Activated naive CD4-positive, alpha-beta T cell treated with anti-CD3 and anti-CD28 coated beads, Interleukin-2, amount 10 ng/mL, durations not matched to agents 7 days and 5 days (primary cell): ENCODE results near the gene GALP.
"Not testable (repeated sequence)": the region's sequence is repeated elsewhere in the genome, so short reads cannot be mapped to it uniquely, and the experiment has no call there.

Experiments
- CTCF ChIA-PET: fragments of 350-600 bp; sonication (Branson Sonifier 250); formaldehyde crosslinking; loops from one replicate; lab custom pipeline; 2021; ENCODE audit warnings: antibody characterized with exemption; lab: Charles Lee
- DNase-seq: peaks from one replicate; pipeline ENCODE4 v3.0.0-alpha.2; 2020
- H3K27ac Mint-ChIP-seq: one replicate; pipeline ENCODE4 v1.8.0; 2021; ENCODE audit warnings: mild to moderate bottlenecking, moderate library complexity, mixed read lengths
- H3K27me3 Mint-ChIP-seq: one replicate; pipeline ENCODE4 v1.8.0; 2021; ENCODE audit warnings: mild to moderate bottlenecking, mixed read lengths
- H3K36me3 Mint-ChIP-seq: one replicate; pipeline ENCODE4 v1.8.0; 2021; ENCODE audit warnings: mixed read lengths
- H3K4me1 Mint-ChIP-seq: one replicate; pipeline ENCODE4 v1.8.0; 2021; ENCODE audit warnings: mixed read lengths
- H3K4me3 Mint-ChIP-seq: one replicate; pipeline ENCODE4 v1.8.0; 2021; ENCODE audit warnings: mild to moderate bottlenecking, moderate library complexity, mixed read lengths
- H3K9me3 Mint-ChIP-seq: one replicate; pipeline ENCODE4 v1.8.0; 2021; ENCODE audit warnings: mixed read lengths

Gene GALP

GRCh38 chr19:56177564-56178243, 1.9 kb downstream of the GALP start:
- H3K36me3 Mint-ChIP-seq = no peaks in the 10 kb centered on the region
- H3K4me1 Mint-ChIP-seq = no peaks in the 10 kb centered on the region
- CTCF ChIA-PET = interaction anchor here (2.1 kb wide), 1 partner anchor 97 kb away, joined by 5 read pairs; no protein-coding TSS in a partner anchor
- peaks cover 4% of the 10 kb centered on the region for H3K27me3 Mint-ChIP-seq
- DNase-seq = no peak
- no peak overlapping the region for H3K4me3 Mint-ChIP-seq
- no peaks in the 10 kb centered on the region for H3K9me3 Mint-ChIP-seq
- no peak overlapping the region for H3K27ac Mint-ChIP-seq

GRCh38 chr19:56189785-56190184, 14.0 kb downstream of the GALP start:
- CTCF ChIA-PET = no interaction called here
- peaks cover 6% of the 10 kb centered on the region for H3K4me1 Mint-ChIP-seq
- H3K4me3 Mint-ChIP-seq = no peak overlapping the region
- H3K36me3 Mint-ChIP-seq = no peaks in the 10 kb centered on the region
- H3K9me3 Mint-ChIP-seq = no peaks in the 10 kb centered on the region
- no peak for DNase-seq
- H3K27me3 Mint-ChIP-seq = no peaks in the 10 kb centered on the region
- H3K27ac Mint-ChIP-seq = no peak overlapping the region

GRCh38 chr19:56191115-56191514, 15.3 kb downstream of the GALP start:
- no peaks in the 10 kb centered on the region for H3K36me3 Mint-ChIP-seq
- CTCF ChIA-PET = no interaction called here
- H3K9me3 Mint-ChIP-seq = no peaks in the 10 kb centered on the region
- DNase-seq = no peak
- H3K27ac Mint-ChIP-seq = no peak overlapping the region
- H3K27me3 Mint-ChIP-seq = no peaks in the 10 kb centered on the region
- no peak overlapping the region for H3K4me3 Mint-ChIP-seq
- H3K4me1 Mint-ChIP-seq = no peaks in the 10 kb centered on the region

GRCh38 chr19:56191711-56192110, 15.9 kb downstream of the GALP start:
- Mint-ChIP-seq H3K9me3 (no peaks in the 10 kb centered on the region), H3K27ac (no peak overlapping the region), H3K36me3 (no peaks in the 10 kb centered on the region), H3K27me3 (no peaks in the 10 kb centered on the region), H3K4me3 (no peak overlapping the region), H3K4me1 (no peaks in the 10 kb centered on the region)
- CTCF ChIA-PET = interaction anchor here (1.5 kb wide), 1 partner anchor 61 kb away, joined by 4 read pairs; no protein-coding TSS in a partner anchor
- no peak for DNase-seq

GRCh38 chr19:56193981-56194640, 18.3 kb downstream of the GALP start:
- no peak for DNase-seq
- no peaks in the 10 kb centered on the region for H3K4me1 Mint-ChIP-seq
- no peaks in the 10 kb centered on the region for H3K36me3 Mint-ChIP-seq
- CTCF ChIA-PET = interaction anchor here (0.7 kb wide), 1 partner anchor 561 kb away, joined by 3 read pairs; no protein-coding TSS in a partner anchor
- H3K27ac Mint-ChIP-seq = no peak overlapping the region
- H3K4me3 Mint-ChIP-seq = no peak overlapping the region
- no peaks in the 10 kb centered on the region for H3K27me3 Mint-ChIP-seq
- H3K9me3 Mint-ChIP-seq = no peaks in the 10 kb centered on the region

GRCh38 chr19:56197646-56198045, 21.8 kb downstream of the GALP start, which contains the start of gene ZSCAN5B:
Gene ZSCAN5B (minus strand): TSS chr19:56197783. CDS start chr19:56193052, 4,731 bp downstream.
- DNase-seq, H3K27ac Mint-ChIP-seq, H3K4me1 Mint-ChIP-seq, CTCF ChIA-PET, H3K4me3 Mint-ChIP-seq, H3K9me3 Mint-ChIP-seq, H3K27me3 Mint-ChIP-seq, H3K36me3 Mint-ChIP-seq: not testable (repeated sequence)

DNA sequence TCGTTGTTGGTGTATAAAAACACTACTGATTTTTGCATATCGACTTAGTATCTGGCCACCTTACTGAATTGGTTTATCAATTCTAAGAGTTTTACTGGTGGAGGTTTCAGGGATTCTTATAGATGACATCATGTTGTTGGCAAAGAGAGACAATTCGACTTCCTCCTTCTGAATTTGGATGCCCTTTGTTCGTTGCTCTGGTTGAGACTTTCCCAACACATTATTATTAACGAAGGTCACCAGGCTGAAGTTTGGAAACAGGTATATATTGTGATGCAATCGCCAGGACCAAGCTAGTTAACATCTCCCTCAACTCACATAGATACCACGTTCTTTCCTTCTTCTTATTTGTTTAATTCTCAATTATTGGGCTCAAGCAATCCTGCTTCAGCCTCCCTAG, 23.9 kb downstream of the GALP start:
- CTCF ChIA-PET = no interaction called here
- DNase-seq = no peak
- H3K9me3 Mint-ChIP-seq = no peaks in the 10 kb centered on the region
- H3K27me3 Mint-ChIP-seq = peaks cover 4% of the 10 kb centered on the region
- no peak overlapping the region for H3K27ac Mint-ChIP-seq
- H3K4me3 Mint-ChIP-seq = no peak overlapping the region
- H3K36me3 Mint-ChIP-seq = no peaks in the 10 kb centered on the region
- H3K4me1 Mint-ChIP-seq = no peaks in the 10 kb centered on the region

- no peaks in the 10 kb centered on the region for H3K4me1 Mint-ChIP-seq
- CTCF ChIA-PET = no interaction called here
- H3K9me3 Mint-ChIP-seq = no peaks in the 10 kb centered on the region
- H3K27me3 Mint-ChIP-seq = peaks cover 5% of the 10 kb centered on the region
- no peaks in the 10 kb centered on the region for H3K36me3 Mint-ChIP-seq
- no peak for DNase-seq
- no peak within 1 kb of the TSS for H3K4me3 Mint-ChIP-seq
- no peak within 1 kb of the TSS for H3K27ac Mint-ChIP-seq
Measured at GRCh38 chr19:56201973-56202372, 26.2 kb downstream of the GALP start, which contains the start of gene ZSCAN5C. Gene ZSCAN5C (plus strand): TSS chr19:56202273. CDS start chr19:56205914, 3,641 bp downstream.

GRCh38 chr19:56207581-56207980, 31.8 kb downstream of the GALP start:
- CTCF ChIA-PET, H3K27ac Mint-ChIP-seq, H3K27me3 Mint-ChIP-seq, H3K4me1 Mint-ChIP-seq, H3K4me3 Mint-ChIP-seq, H3K36me3 Mint-ChIP-seq, DNase-seq, H3K9me3 Mint-ChIP-seq: not testable (repeated sequence)

DNA sequence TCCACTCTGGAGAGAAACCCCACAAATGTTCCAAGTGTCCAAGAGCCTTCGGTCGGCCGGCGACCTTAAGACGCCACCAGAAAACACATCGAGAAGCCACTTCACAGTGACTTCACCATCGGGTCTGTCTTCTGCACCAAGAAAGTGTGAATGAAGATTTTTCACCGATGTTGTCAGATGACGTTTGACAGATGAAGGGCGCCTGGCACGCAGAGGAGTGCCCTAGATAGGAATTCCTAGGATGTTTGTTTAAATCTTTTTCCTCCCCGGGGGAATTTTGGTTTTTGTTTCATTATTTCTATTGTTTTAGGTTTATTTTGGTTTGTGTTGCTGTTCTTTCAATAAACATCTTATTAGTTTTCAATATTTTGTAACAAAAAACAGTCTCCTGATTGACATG, 33.3 kb downstream of the GALP start:
- Mint-ChIP-seq H3K27me3 (peaks cover 3% of the 10 kb centered on the region), H3K4me3 (no peak overlapping the region), H3K27ac (no peak overlapping the region), H3K9me3 (no peaks in the 10 kb centered on the region), H3K4me1 (no peaks in the 10 kb centered on the region), H3K36me3 (no peaks in the 10 kb centered on the region)
- CTCF ChIA-PET = no interaction called here
- no peak for DNase-seq

DNA sequence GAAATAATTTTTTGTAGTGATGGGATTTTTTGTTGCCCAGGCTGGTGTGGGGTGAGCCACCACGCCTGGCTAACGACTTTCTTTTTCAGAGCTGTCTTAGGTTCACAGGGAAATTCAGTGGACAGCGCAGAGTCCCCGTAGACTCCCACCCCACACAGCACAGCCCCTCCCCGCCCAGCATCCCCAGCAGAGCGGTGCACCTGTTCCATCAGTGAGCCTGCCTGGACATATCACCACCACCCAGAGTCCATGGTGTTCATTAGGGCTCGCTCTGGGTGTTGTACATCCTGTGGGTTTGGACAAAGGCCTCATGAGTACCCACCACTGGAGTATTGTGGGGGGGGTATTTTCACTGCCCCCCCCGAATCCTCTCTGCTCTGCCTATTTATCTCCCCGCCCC, 34.2 kb downstream of the GALP start:
- H3K4me3 Mint-ChIP-seq, DNase-seq, H3K9me3 Mint-ChIP-seq, CTCF ChIA-PET, H3K27ac Mint-ChIP-seq, H3K27me3 Mint-ChIP-seq, H3K36me3 Mint-ChIP-seq, H3K4me1 Mint-ChIP-seq: not testable (repeated sequence)

GRCh38 chr19:56211718-56212117, 35.9 kb downstream of the GALP start:
- Mint-ChIP-seq H3K4me1 (peaks cover under 1% of the 10 kb centered on the region), H3K9me3 (no peaks in the 10 kb centered on the region), H3K27ac (no peak overlapping the region), H3K27me3 (peaks cover 16% of the 10 kb centered on the region), H3K4me3 (no peak overlapping the region), H3K36me3 (no peaks in the 10 kb centered on the region)
- CTCF ChIA-PET = no interaction called here
- DNase-seq = no peak

DNA sequence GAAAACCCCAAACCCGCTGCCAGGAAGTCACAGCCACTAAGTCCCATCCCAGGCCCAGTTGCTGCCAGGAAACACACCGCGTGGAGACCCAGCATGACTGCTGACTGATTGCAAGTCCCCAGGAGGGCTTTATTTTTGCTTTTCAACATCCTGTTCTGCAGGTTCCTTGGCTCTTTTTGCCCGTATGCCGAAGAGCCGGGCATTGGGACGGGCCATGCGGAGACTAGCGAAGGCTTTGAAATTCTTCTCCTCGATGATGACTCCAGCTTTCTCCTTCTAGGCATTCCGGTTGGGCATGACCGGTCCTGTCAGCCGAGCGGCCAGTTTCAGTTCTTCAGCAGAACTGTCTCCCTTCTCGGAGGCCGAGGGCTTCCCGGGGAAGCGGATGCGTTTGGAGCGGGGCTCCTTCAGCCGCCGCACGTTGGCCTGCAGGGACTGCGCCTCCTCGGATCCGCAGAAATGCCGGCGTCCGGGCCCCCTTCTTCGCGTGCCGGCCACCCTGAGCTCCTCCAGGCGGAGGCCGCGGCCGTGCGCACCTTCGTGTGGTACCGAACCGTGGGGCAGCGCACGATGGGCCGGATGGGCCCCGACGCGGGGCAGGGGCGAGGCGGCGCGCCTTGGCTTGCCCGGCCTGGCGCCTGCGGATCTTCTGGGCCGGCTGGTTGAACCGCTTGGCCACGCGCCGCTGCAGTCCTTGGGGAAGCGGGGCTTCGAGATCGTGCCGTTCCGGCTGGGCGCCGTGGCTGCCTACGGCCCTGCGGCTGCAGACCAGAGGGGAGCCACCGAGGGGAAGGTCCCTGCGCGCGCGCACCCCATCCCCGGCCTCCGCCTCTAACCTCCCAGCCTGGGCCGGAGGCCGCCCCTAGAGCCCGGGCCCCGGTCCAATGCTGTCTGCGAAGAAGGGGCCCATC, 41.5 kb downstream of the GALP start:
- CTCF ChIA-PET = no interaction called here
- Mint-ChIP-seq H3K9me3 (no peaks in the 10 kb centered on the region), H3K27me3 (peaks cover 33% of the 10 kb centered on the region), H3K4me1 (peaks cover 8% of the 10 kb centered on the region), H3K4me3 (peak overlapping the region; percentile 44), H3K27ac (no peak overlapping the region), H3K36me3 (no peaks in the 10 kb centered on the region)
- DNase-seq = peak; percentile 32

DNA sequence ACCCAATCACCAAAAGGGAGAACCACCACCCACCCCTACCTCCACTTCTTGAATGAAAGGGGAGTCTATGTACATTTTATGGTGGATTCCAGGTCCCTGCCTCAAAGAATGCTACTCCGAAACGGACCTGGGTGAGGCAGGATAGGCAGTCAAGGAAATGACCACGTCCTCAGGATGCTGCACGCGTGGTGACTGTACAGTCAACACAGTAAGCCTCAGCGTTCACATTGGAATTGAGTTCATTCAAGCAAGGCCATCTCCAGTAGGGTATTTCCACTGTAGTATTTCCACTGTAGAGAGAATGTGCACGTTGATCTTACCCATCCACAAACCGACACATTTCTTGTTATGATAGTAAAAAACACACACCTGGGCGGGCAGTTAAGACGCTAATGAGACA, 43.2 kb downstream of the GALP start:
- Mint-ChIP-seq H3K4me3 (no peak overlapping the region), H3K27me3 (peaks cover 33% of the 10 kb centered on the region), H3K27ac (no peak overlapping the region), H3K36me3 (no peaks in the 10 kb centered on the region), H3K4me1 (peaks cover 8% of the 10 kb centered on the region), H3K9me3 (no peaks in the 10 kb centered on the region)
- no peak for DNase-seq
- CTCF ChIA-PET = no interaction called here
